ENCODE measurements around the gene CNNM3.

Gene CNNM3

DNA sequence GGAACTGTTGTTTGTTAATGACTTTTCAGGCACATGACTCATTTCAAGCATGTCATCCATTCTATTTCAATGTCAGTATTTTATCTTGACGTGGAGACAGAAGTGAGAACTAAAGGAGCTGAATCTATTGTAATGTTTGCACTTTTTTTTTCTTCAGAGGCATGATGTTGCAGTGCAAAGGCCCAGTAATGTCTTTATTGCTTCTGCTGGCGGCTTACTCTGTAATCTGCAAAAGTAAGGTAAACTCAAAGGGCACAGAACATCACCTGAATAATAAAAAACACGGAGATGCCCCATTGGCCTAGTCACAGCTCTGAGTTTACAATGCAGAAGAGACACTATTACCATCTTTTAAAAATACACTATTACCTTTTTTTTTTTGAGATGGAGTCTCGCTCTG is 2.4 kb upstream of the CNNM3 start:
- H3K27ac Mint-ChIP-seq, result no peak overlapping the region
- H3K27me3 Mint-ChIP-seq (ENCODE audit: low read depth, poor library complexity), result peaks cover 9% of the 10 kb centered on the region
- H3K4me3 Mint-ChIP-seq, result no peak overlapping the region

DNA sequence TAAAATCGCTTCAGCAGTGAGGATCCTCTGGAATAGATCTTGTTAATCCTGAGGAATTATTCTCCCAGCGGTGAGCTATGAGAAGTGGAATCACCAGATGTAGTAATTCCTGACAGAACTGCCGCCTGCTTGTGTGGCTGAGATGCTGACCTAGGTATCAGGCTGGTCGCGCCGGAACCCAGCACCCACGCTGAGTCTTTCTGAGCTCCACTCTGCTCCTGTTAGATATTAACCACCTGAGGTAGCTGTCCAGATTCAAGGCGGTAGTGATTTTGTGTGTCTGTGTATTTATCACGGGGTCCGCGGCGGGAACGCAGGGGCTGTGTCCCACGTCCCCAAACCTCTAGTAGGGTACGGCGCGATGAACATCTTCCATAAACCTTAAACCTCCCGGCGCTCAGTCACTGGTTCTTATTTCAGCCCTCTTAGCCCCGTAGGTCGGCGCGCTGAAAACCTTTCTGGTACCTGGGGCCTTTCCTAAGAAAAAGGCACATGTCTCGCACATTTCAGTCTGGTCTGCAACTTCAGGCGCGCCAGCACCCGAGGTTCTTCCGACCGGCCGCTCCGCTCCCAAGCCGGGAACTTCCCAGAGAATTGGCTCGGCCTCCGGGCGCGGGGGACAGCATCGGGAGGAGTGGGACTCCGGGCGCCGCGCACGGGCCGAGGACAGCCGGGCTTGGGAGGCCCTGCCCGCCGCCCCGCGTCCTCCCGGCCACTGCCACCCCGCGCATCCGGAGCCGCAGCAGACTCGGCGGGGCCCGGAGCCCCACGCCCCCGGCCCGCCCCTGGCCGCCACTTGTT is 542 bp upstream of the CNNM3 start:
- Mint-ChIP-seq H3K36me3 (ENCODE audit: low read depth) (peaks cover 15% of the 10 kb centered on the region), H3K27ac (no peak overlapping the region), H3K9me3 (no peaks in the 10 kb centered on the region), H3K4me1 (peaks cover 44% of the 10 kb centered on the region), H3K4me3 (peak overlapping the region; percentile 87), H3K27me3 (ENCODE audit: low read depth, poor library complexity) (peaks cover 6% of the 10 kb centered on the region)
- DNase-seq, result peak; percentile 24
- TF ChIP-seq, protein P1, sequence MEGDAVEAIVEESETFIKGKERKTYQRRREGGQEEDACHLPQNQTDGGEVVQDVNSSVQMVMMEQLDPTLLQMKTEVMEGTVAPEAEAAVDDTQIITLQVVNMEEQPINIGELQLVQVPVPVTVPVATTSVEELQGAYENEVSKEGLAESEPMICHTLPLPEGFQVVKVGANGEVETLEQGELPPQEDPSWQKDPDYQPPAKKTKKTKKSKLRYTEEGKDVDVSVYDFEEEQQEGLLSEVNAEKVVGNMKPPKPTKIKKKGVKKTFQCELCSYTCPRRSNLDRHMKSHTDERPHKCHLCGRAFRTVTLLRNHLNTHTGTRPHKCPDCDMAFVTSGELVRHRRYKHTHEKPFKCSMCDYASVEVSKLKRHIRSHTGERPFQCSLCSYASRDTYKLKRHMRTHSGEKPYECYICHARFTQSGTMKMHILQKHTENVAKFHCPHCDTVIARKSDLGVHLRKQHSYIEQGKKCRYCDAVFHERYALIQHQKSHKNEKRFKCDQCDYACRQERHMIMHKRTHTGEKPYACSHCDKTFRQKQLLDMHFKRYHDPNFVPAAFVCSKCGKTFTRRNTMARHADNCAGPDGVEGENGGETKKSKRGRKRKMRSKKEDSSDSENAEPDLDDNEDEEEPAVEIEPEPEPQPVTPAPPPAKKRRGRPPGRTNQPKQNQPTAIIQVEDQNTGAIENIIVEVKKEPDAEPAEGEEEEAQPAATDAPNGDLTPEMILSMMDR (IDR thresholded peaks at IDR 0.05), result no peak

More for the DNA sequence above, 2.4 kb upstream of the CNNM3 start:
- DNase-seq, result no peak
- H3K9me3 Mint-ChIP-seq, result no peaks in the 10 kb centered on the region
- TF ChIP-seq, protein P1 (IDR thresholded peaks at IDR 0.05), result no peak
- H3K36me3 Mint-ChIP-seq (ENCODE audit: low read depth), result peaks cover 4% of the 10 kb centered on the region
- H3K4me1 Mint-ChIP-seq, result peaks cover 25% of the 10 kb centered on the region

DNA sequence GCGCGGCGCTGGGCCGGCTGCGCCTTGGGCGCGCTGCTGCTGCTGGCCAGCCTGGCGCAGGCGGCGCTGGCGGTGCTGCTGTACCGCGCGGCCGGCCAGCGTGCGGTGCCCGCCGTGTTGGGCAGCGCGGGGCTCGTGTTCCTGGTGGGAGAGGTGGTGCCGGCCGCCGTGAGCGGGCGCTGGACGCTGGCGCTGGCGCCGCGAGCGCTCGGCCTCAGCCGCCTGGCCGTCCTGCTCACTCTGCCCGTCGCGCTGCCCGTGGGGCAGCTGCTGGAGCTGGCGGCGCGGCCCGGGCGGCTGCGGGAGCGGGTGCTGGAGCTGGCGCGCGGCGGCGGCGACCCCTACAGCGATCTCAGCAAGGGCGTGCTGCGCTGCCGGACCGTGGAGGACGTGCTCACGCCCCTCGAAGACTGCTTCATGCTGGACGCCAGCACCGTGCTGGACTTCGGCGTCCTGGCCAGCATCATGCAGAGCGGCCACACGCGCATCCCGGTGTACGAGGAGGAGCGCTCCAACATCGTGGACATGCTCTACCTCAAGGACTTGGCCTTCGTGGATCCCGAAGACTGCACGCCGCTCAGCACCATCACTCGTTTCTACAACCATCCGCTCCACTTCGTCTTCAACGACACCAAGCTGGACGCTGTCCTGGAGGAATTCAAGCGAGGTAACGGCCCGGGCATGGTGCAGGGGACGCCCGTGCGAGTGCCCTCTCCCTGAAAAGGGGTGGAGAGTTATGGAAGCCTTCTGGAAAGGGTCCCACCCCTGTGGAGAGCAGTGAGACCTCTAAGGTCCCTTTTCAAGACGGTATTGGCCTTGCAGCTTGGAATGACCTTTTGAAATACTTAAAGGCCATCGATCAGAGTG is 1.0 kb downstream of the CNNM3 start:
- Mint-ChIP-seq H3K36me3 (ENCODE audit: low read depth) (peaks cover 21% of the 10 kb centered on the region), H3K27me3 (ENCODE audit: low read depth, poor library complexity) (peaks cover 6% of the 10 kb centered on the region), H3K4me3 (peak overlapping the region; percentile 85), H3K4me1 (peaks cover 54% of the 10 kb centered on the region), H3K27ac (peak overlapping the region; percentile 54), H3K9me3 (no peaks in the 10 kb centered on the region)
- TF ChIP-seq, protein P1 (IDR thresholded peaks at IDR 0.05), result no peak
- peak; percentile 53 for DNase-seq

DNA sequence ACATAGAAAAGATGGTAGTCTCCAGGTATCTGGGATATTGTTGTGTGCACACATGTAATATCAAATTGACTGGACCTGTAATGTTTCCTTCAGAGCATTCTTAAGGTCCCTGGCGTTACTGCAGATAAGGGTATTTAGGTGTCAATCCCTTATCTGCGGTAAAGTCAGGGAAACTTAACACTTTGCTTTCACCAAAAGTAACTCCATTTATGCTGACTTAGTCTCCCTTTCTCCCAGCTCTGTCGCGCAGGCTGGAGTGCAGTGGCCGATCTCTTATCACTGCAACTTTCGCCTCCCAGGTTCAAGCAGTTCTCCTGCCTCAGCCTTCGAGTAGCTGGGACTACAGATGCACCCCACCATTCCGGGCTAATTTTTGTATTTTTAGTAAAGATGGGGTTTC is 1.8 kb downstream of the CNNM3 start:
- Mint-ChIP-seq H3K9me3 (no peaks in the 10 kb centered on the region), H3K27me3 (ENCODE audit: low read depth, poor library complexity) (peaks cover 6% of the 10 kb centered on the region), H3K4me1 (peaks cover 60% of the 10 kb centered on the region), H3K4me3 (peak overlapping the region; percentile 85), H3K27ac (no peak overlapping the region), H3K36me3 (ENCODE audit: low read depth) (peaks cover 21% of the 10 kb centered on the region)
- DNase-seq, result no peak
- TF ChIP-seq, protein P1 (IDR thresholded peaks at IDR 0.05), result no peak

DNA sequence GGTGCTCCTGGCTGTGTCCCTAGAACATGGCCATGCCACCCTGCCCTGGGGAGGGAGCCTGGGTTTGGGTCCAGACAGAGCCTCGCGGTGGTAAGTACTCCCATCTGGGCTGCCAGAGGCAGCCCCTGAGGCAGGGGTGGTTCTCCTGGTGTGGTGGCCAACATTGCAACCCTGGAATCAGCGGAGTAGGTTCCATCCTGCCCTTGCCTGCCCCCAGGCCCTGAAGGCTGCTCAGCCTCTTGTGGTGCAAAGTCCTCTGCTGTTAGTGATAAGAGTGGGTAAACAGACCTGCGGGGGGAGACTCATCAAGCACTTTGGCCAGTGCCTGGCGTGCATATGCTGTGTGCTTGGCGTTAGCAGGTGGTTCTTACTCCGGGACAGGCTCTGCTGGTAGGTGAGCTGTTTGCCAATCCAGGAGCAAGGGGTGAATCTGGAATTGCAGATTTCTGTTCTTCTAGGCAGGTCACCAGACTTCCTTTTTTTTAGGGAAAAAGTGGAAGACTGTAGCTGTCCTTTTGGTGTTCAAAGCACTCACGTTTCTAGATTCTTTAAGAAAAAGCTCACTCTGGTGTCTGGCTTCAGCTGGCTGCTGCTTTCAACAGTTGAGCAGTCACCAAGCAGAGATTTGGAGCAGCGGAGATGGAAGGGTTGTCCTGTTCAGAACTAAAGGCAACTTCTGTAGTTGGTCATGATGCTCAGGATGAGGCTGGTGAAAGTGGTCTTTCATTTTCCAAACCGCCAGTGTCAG is 3.2 kb downstream of the CNNM3 start:
- Mint-ChIP-seq H3K36me3 (ENCODE audit: low read depth) (peaks cover 24% of the 10 kb centered on the region), H3K27me3 (ENCODE audit: low read depth, poor library complexity) (peaks cover 6% of the 10 kb centered on the region), H3K4me1 (peaks cover 72% of the 10 kb centered on the region), H3K9me3 (no peaks in the 10 kb centered on the region), H3K27ac (peak overlapping the region; percentile 54), H3K4me3 (peak overlapping the region; percentile 20)
- TF ChIP-seq, protein P1 (IDR thresholded peaks at IDR 0.05), result no peak
- DNase-seq, result no peak

All from nephron progenitor cell (in vitro differentiated cells).